ENCODE data around the gene ADAMTS10. TPM values are rescaled to one million over a fixed set of nuclear protein-coding genes. Genes with fewer than 3 reads are reported as not detected.

Gene ADAMTS10
- total and polyA plus RNA-seq, 2 of the 13 experiments (the other 11 are each of a cell fraction or from before 2014, with no cell fraction given) = 0.49 to 1.7 TPM

DNA sequence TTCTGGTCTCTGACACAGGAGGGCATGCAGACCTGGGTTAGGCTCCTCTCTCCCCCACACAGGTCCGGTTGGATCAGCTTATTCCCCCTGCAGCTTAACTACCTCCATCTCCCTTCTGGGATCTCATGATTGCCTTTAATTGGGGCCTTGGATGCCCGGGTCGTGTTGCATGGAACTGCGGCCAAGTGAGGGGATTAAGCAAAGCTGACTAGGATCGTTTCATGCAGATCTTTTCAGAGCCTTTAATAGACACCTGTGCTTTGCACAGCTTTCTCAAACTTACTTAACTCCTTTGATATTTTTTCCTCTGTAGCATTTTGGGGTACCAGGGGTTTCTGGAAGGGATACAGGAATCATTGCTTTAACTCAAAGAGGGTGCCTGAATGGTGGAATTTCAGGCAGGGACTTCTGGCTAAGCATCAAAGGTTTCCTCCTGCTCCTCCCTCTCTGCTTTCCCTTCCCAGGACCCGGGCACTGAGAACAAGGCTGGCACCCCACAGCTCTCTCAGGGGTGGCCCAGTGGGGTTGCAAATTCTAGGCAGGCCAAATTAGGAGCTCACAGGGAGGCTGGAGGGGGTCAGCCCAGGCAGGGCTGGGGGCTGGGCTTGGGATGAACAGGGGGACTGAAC, 20.4 kb upstream of the ADAMTS10 start:
- TSS peak; percentile 92 for BruUV-seq (replicated peaks)
- ATAC-seq (peak; percentile 17), DNase-seq (ENCODE audit: low spot score) (no peak), FAIRE-seq (no peak)
- H3K27me3 ChIP-seq (ENCODE audit: control insufficient read depth in 1 of 2, insufficient read depth in 2 of 2, low read length in 2 of 2) = no peaks in the 10 kb centered on the region
- H3K4me3 ChIP-seq (replicated peaks in 1 of 3; ENCODE audit: insufficient read depth in 1 of 3, low read depth in 2 of 3, low read length in 3 of 3) = peak overlapping the region in 2 of 3 experiments; percentile 37 to 56; a peak in 3 of 6 replicates
- peak overlapping the region; percentile 42; the same call in 1 of the 2 replicates for H3K9ac ChIP-seq (ENCODE audit: insufficient read depth, low read depth, low read length)
- ChIA-PET CTCF (ENCODE audit: low intra/inter-chr PET ratio, low total read pairs) (no interaction called here), POLR2A (interaction anchor here (1.0 to 2.3 kb wide), 8 partner anchors 10 to 117 kb away, joined by 3 to 38 read pairs (median 4); partner anchors contain the start of gene ZNF414)
- H3K4me1 ChIP-seq (ENCODE audit: insufficient read depth, low read length) = peaks cover 49% of the 10 kb centered on the region
- H3K36me3 ChIP-seq (replicated peaks in 1 of 2; ENCODE audit: control insufficient read depth in 1 of 2, insufficient read depth in 2 of 2, low read length in 2 of 2) = no peaks in the 10 kb centered on the region
- whole genome bisulfite sequencing (ENCODE audit: low lambda C conversion rate) = 10% methylated on average over 5 of the region's 6 CpGs
- peak overlapping the region; percentile 70 for H3K4me2 ChIP-seq (ENCODE audit: low read depth, low read length)
- no peak for TF ChIP-seq RBM39 (IDR thresholded peaks at IDR 0.05; ENCODE audit: low read depth, low read length, poor library complexity, severe bottlenecking)
- no peak for TF ChIP-seq ZNF747 (CRISPR knock-in tag; IDR thresholded peaks at IDR 0.05; ENCODE audit: borderline replicate concordance)
- TF ChIP-seq TMF1 (CRISPR knock-in tag; IDR thresholded peaks at IDR 0.05; ENCODE audit: low read depth) = 0 out of 2 replicates have a peak, but pooled peaks have one; percentile 26
- no peak for TF ChIP-seq XRCC5 (optimal IDR thresholded peaks at IDR 0.05; ENCODE audit: low read length)
- peak; percentile 8; the same call in 1 of the 2 replicates for TF ChIP-seq ZNF136 (CRISPR knock-in tag; IDR thresholded peaks at IDR 0.05; ENCODE audit: low read depth)
- H3K79me2 ChIP-seq (ENCODE audit: insufficient read depth, low read length) = no peaks in the 10 kb centered on the region
- H3K9me3 ChIP-seq (ENCODE audit: low read length) = peaks cover 5% of the 10 kb centered on the region; the same call in 1 of the 2 replicates
- peak overlapping the region; percentile 81 for H3K27ac ChIP-seq (ENCODE audit: extremely low read length, insufficient read depth, low read length)
- in situ Hi-C loops (cut with HindIII; ENCODE audit: extremely low pct_ligation_motif_present, low pct_unique_long_range_greater_than_20kb) = no loop called here
- H2AFZ ChIP-seq (ENCODE audit: low read length) = no peak overlapping the region
- no peaks in the 10 kb centered on the region for H4K20me1 ChIP-seq (ENCODE audit: insufficient read depth, low read length)
- intact Hi-C loops (cut with micrococcal nuclease; ENCODE audit: unreplicated experiment) = no loop called here

- in situ Hi-C loops (cut with HindIII; ENCODE audit: extremely low pct_ligation_motif_present, low pct_unique_long_range_greater_than_20kb) = no loop called here
- CTCF ChIA-PET (ENCODE audit: low intra/inter-chr PET ratio, low total read pairs) = no interaction called here
- BruUV-seq (replicated peaks) = no TSS peak
Observed at GRCh38 chr19:8629996-8630683, 19.6 kb upstream of the ADAMTS10 start, which contains the start of gene NFILZ. Gene NFILZ (plus strand): TSS chr19:8630633. CDS start chr19:8676766, 46,133 bp downstream.

More at GRCh38 chr19:8629996-8630683, 19.6 kb upstream of the ADAMTS10 start, which contains the start of gene NFILZ:
- DNase-seq (ENCODE audit: low spot score) (no peak), ATAC-seq (no peak), FAIRE-seq (no peak)
- POLR2A ChIA-PET = interaction anchor here (1.5 to 2.3 kb wide), 4 partner anchors 11 to 116 kb away, joined by 3 to 38 read pairs (median 6); partner anchors contain the start of gene ZNF414
- Histone ChIP-seq H4K20me1 (ENCODE audit: insufficient read depth, low read length) (no peaks in the 10 kb centered on the region), H2AFZ (ENCODE audit: low read length) (no peak within 1 kb of the TSS), H3K4me3 (replicated peaks in 1 of 3; ENCODE audit: insufficient read depth in 1 of 3, low read depth in 2 of 3, low read length in 3 of 3) (peak within 1 kb of the TSS in 2 of 3 experiments; percentile 37 to 56; a peak in 3 of 6 replicates), H3K9ac (ENCODE audit: insufficient read depth, low read depth, low read length) (peak within 1 kb of the TSS; percentile 42; the same call in 1 of the 2 replicates), H3K27ac (ENCODE audit: extremely low read length, insufficient read depth, low read length) (peak within 1 kb of the TSS; percentile 81), H3K4me1 (ENCODE audit: insufficient read depth, low read length) (peaks cover 49% of the 10 kb centered on the region), H3K27me3 (ENCODE audit: control insufficient read depth in 1 of 2, insufficient read depth in 2 of 2, low read length in 2 of 2) (no peaks in the 10 kb centered on the region), H3K79me2 (ENCODE audit: insufficient read depth, low read length) (no peaks in the 10 kb centered on the region), H3K36me3 (replicated peaks in 1 of 2; ENCODE audit: control insufficient read depth in 1 of 2, insufficient read depth in 2 of 2, low read length in 2 of 2) (no peaks in the 10 kb centered on the region), H3K4me2 (ENCODE audit: low read depth, low read length) (peak within 1 kb of the TSS; percentile 70), H3K9me3 (ENCODE audit: low read length) (peaks cover 5% of the 10 kb centered on the region; the same call in 1 of the 2 replicates)
- peak; percentile 22; the same call in 1 of the 2 replicates for TF ChIP-seq JUN (CRISPR knock-in tag; IDR thresholded peaks at IDR 0.05)
- TF ChIP-seq NRL (CRISPR knock-in tag; IDR thresholded peaks at IDR 0.05; ENCODE audit: borderline replicate concordance) = no peak
- intact Hi-C loops (cut with micrococcal nuclease; ENCODE audit: unreplicated experiment) = no loop called here
- WGBS (ENCODE audit: low lambda C conversion rate) = 89% methylated on average over 11 of the region's 11 CpGs

Data from HepG2 (cell line).